GM12891 (cell line): ENCODE measurements around the gene WIPF2.
A peak's percentile ranks its signal among the peaks of the same experiment; 100 is the strongest.

Experiments used
- DNase-seq: peaks from one replicate; pipeline ENCODE4 v3.0.0; 2011; ENCODE audit warnings: low spot score; ENCODE audit not compliant: insufficient read length
- FAIRE-seq: peaks from 2 replicates; lab custom pipeline; 2011; peaks lifted over from hg19 to GRCh38; lab: Jason Lieb, UNC
- PAX5 ChIP-seq: IDR thresholded peaks from 2 replicates; pipeline ENCODE4 v1.6.1; 2011; ENCODE audit warnings: low read length, moderate library complexity, mild to moderate bottlenecking; ENCODE audit not compliant: insufficient read depth, severe bottlenecking
- POLR2A ChIP-seq: IDR thresholded peaks from 2 replicates; pipeline ENCODE4 v1.6.1; 2011; ENCODE audit warnings: low read depth, low read length, control low read depth
- POLR2AphosphoS5 ChIP-seq: IDR thresholded peaks from 2 replicates; pipeline ENCODE4 v1.6.1; 2011; ENCODE audit warnings: low read depth, low read length, control low read depth
- POU2F2 ChIP-seq: IDR thresholded peaks from 2 replicates; pipeline ENCODE4 v1.6.1; 2011; ENCODE audit warnings: low read depth, mild to moderate bottlenecking, control low read depth, low read length, moderate library complexity
- SPI1 ChIP-seq: IDR thresholded peaks from 2 replicates; pipeline ENCODE4 v1.6.1; 2011; ENCODE audit warnings: low read depth, low read length, control low read depth
- TAF1 ChIP-seq: IDR thresholded peaks from 2 replicates; pipeline ENCODE4 v1.6.1; 2011; ENCODE audit warnings: low read depth, low read length, control low read depth

WIPF2 gene

GRCh38 chr17:40178021-40178601 lies 41.0 kb upstream of the WIPF2 start:
- FAIRE-seq, result no peak
- DNase-seq, result no peak
- no peak for TF ChIP-seq POU2F2
- no peak for TF ChIP-seq PAX5

GRCh38 chr17:40178660-40179059 lies 40.4 kb upstream of the WIPF2 start:
- no peak for FAIRE-seq
- TF ChIP-seq SPI1 (no peak), TAF1 (no peak), POU2F2 (no peak)
- DNase-seq, result no peak

- TF ChIP-seq POU2F2 (no peak), POLR2AphosphoS5 (no peak), PAX5 (no peak), SPI1 (no peak), TAF1 (no peak), POLR2A (no peak)
- DNase-seq (no peak), FAIRE-seq (no peak)
Observed at GRCh38 chr17:40179923-40180659, 39.0 kb upstream of the WIPF2 start.

- DNase-seq (no peak), FAIRE-seq (no peak)
Observed at GRCh38 chr17:40180694-40181093, 38.4 kb upstream of the WIPF2 start.

GRCh38 chr17:40181205-40181604 lies 37.9 kb upstream of the WIPF2 start:
- no peak for DNase-seq

More at GRCh38 chr17:40180694-40181093, 38.4 kb upstream of the WIPF2 start:
- no peak for TF ChIP-seq TAF1
- no peak for TF ChIP-seq POLR2A
- TF ChIP-seq POLR2AphosphoS5, result no peak
- TF ChIP-seq SPI1, result no peak
- TF ChIP-seq PAX5, result no peak
- no peak for TF ChIP-seq POU2F2

GRCh38 chr17:40182606-40183005 lies 36.5 kb upstream of the WIPF2 start:
- FAIRE-seq, result no peak
- TF ChIP-seq TAF1, result no peak
- no peak for TF ChIP-seq POU2F2
- TF ChIP-seq POLR2A, result no peak
- no peak for TF ChIP-seq PAX5
- no peak for TF ChIP-seq POLR2AphosphoS5
- DNase-seq, result no peak

More at GRCh38 chr17:40181205-40181604, 37.9 kb upstream of the WIPF2 start:
- no peak for FAIRE-seq
- no peak for TF ChIP-seq TAF1
- TF ChIP-seq PAX5, result no peak
- TF ChIP-seq POLR2A, result no peak
- TF ChIP-seq SPI1, result no peak
- TF ChIP-seq POLR2AphosphoS5, result no peak

GRCh38 chr17:40187238-40187637 lies 31.9 kb upstream of the WIPF2 start:
- FAIRE-seq (no peak), DNase-seq (no peak)
- TF ChIP-seq TAF1 (no peak), PAX5 (no peak), POLR2AphosphoS5 (no peak), POU2F2 (no peak), SPI1 (no peak), POLR2A (no peak)

GRCh38 chr17:40188694-40189093 lies 30.4 kb upstream of the WIPF2 start:
- FAIRE-seq (no peak), DNase-seq (no peak)
- TF ChIP-seq TAF1 (no peak), PAX5 (no peak), SPI1 (no peak), POLR2AphosphoS5 (no peak), POLR2A (no peak), POU2F2 (no peak)

- FAIRE-seq, result peak; percentile 84
- TF ChIP-seq TAF1, result no peak
- no peak for TF ChIP-seq SPI1
- TF ChIP-seq POLR2AphosphoS5, result no peak
- no peak for TF ChIP-seq POU2F2
- no peak for TF ChIP-seq PAX5
- TF ChIP-seq POLR2A, result no peak
- no peak for DNase-seq
Observed at GRCh38 chr17:40190197-40191021, 28.7 kb upstream of the WIPF2 start.
